ACHN (cell line): ENCODE results near the gene RHBDD3.
"Not testable (repeated sequence)": the region's sequence is repeated elsewhere in the genome, so short reads cannot be mapped to it uniquely, and the experiment has no call there.

ENCODE experiments used
- DNase-seq: peaks from one replicate; pipeline ENCODE4 v3.0.0-alpha.2; 2015
- in situ Hi-C: cut with HindIII; loops from 2 replicates; pipeline ENCODE4 v1.10.0; 2017; ENCODE audit warnings: low sequenced_read_pairs, low pct_ligation_motif_present, low pct_unique_long_range_greater_than_20kb

Gene RHBDD3

DNA sequence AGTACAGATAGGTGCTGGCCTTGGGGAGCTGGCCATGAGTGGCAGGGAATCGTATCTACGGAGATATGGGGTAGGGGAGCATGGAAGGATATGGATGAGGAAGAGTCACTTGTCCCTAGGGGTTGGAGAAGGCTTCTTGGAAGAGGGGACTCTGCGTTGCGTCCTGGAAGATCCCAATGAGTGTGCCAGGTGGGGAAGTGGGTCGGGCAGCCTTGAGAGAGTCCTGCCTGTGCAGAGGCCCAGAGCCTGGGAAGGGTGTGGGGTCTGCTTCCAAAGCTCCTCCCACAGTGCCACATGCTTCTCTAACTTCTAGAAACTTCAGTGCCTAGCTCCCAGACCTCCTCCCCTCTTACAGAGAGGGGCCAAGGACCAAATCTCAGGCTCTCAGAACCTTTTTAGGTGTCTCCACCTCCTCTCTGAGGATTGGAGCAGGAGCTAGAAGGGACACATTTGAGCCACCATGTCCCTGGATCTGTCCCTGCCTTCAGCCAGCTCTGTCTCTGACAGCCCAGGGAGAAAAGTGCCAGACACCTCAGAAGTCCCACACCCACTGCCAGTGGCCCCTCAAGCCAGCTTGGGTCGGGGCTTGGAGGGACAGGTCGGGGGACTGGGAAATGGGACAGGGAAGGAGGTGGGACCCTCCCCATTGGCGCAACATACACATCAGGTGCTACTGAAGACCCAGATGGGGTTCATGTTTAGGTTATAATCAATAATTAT, 11.0 kb downstream of the RHBDD3 start:
- in situ Hi-C loops: no loop called here
- no peak for DNase-seq

GRCh38 chr22:29255064-29255621, 12.6 kb downstream of the RHBDD3 start:
- in situ Hi-C loops: no loop called here
- no peak for DNase-seq

GRCh38 chr22:29254286-29254660, 13.5 kb downstream of the RHBDD3 start:
- in situ Hi-C loops: no loop called here
- no peak for DNase-seq

GRCh38 chr22:29253561-29254285, 14.1 kb downstream of the RHBDD3 start:
- in situ Hi-C loops: no loop called here
- no peak for DNase-seq

DNA sequence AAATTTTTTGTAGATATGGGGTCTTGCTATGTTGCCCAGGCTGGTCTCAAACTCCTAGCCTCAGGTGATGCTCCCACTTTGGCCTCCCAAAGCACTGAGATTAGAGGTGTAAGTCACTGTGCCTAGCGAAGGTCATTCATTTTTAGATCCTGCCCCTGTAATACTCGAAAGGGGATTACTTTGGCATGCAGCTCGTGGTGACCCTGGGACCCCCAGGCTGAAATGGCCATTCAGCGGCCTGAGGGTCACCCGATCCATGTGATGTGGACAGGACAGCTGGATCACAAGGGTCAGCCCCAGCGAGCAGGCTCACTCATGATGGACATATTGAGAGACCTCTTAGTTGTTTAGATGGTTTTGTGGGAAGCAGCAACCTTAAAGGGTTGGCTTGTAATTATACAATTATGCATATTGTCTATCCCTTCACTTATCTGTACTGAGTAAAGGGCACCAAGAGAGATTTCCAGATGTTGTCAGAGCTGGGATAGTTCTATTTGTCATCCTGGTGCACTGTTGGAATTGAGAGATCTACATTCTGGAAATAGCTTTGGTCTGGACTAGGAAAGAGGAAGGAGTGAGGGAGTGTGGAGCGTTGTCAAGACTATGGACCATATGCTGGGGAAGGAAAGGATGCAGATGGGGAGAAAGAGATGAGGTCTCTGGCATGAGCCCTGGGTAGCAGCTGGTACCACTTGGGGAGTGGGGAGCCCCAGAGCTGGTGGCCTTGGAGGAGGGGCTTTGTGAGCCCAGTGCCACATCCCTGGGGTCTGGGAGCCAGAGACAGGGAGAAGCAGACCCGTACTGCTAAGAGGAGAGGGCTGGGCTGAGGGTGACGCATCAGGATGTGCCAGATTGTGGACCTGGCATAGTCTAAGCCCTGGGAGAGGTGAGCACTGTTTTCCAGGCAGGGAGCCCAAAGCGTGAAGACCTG, 15.5 kb downstream of the RHBDD3 start:
- in situ Hi-C loops: no loop called here
- no peak for DNase-seq

- DNase-seq: no peak
- in situ Hi-C loops: no loop called here
Observed at GRCh38 chr22:29251265-29251664, 16.5 kb downstream of the RHBDD3 start.

GRCh38 chr22:29247891-29248290, 19.9 kb downstream of the RHBDD3 start:
- in situ Hi-C loops, DNase-seq: not testable (repeated sequence)

GRCh38 chr22:29245626-29246385, 22.0 kb downstream of the RHBDD3 start:
- peak; percentile 47 for DNase-seq
- in situ Hi-C loops: no loop called here

GRCh38 chr22:29244785-29245625, 22.8 kb downstream of the RHBDD3 start:
- in situ Hi-C loops: no loop called here
- no peak for DNase-seq

- no peak for DNase-seq
- in situ Hi-C loops: no loop called here
Observed at GRCh38 chr22:29243874-29244446, 23.8 kb downstream of the RHBDD3 start.

GRCh38 chr22:29240481-29240880, 27.3 kb downstream of the RHBDD3 start:
- DNase-seq, in situ Hi-C loops: not testable (repeated sequence)

GRCh38 chr22:29233277-29233877, 34.4 kb downstream of the RHBDD3 start:
- DNase-seq: no peak
- in situ Hi-C loops: no loop called here

DNA sequence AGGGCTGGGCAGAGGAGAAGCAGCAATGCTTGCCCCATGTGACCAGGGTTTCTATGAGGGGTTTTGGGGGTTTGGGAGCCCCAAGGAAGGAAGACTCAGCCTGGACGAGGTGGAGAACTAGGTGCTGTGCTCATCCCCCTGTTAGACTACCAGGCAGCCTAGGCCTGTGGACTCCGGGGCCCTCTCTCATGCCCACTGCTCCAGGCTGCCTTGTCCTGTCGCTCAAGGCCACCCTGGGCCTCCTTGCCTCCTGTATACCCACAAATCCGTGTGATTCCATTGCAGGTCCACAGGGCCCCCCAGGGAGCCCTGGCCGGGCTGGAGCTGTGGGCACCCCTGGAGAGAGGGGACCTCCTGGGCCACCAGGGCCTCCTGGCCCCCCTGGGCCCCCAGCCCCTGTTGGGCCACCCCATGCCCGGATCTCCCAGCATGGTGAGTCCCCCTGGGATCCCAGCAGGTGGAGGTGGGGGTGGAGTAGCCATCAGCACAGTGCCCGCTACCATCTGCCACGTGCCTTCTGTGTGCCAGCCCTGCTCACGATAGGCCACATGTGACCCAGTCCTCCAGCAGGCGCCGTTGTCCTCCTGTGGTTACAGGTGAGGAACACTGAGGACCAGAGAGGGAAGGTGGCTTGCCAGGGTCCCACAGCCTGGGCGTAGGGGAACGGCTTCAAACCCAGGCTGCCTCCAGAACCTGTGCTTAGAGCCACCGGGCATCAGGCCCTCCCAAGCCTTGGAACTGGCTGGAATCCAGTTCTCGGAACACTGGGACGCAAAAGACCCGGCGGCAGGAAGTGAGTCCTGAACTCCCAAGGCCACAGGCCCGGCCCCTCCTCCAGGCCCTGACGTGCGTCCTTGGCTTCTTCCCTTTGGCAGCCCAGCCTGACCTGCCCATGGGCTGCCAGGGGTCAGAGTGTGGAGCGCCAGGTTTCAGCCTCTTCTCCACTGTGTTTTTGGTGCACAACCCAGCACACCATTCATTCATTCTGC, 35.5 kb downstream of the RHBDD3 start:
- in situ Hi-C loops: no loop called here
- DNase-seq: no peak

GRCh38 chr22:29230972-29231875, 36.6 kb downstream of the RHBDD3 start:
- in situ Hi-C loops: no loop called here
- no peak for DNase-seq
